Epithelial cell of proximal tubule (primary cell): Measurements from ENCODE around the gene RBM39. TPM values are rescaled to one million over a fixed set of nuclear protein-coding genes. Genes with fewer than 3 reads are reported as not detected.
"Not testable (repeated sequence)": the region's sequence is repeated elsewhere in the genome, so short reads cannot be mapped to it uniquely, and the experiment has no call there.

Source experiments
- DNase-seq: peaks from one replicate; pipeline ENCODE4 v3.0.0-alpha.2; 2011; ENCODE audit warnings: low read depth
- H3K4me3 ChIP-seq: 2 replicates; pipeline ENCODE4 v1.5.1; 2011; ENCODE audit warnings: low read depth, mild to moderate bottlenecking, low read length
- CTCF ChIP-seq: conservative IDR thresholded peaks from 2 replicates; pipeline ENCODE4 v1.5.1; 2012; ENCODE audit warnings: low read depth, mild to moderate bottlenecking, low read length
- total RNA-seq: library from RNA; depleted of rRNA; stranded (reverse); fragments of >200 nt; gene quantifications from 2 replicates; pipeline ENCODE4 v1.2.3, GENCODE V29; 2015

Gene RBM39
- total RNA-seq, 1 donor from 2014 or later, result 148 TPM

GRCh38 chr20:35721621-35722020 lies 20.4 kb downstream of the RBM39 start:
- no peak overlapping the region for H3K4me3 ChIP-seq
- DNase-seq, result no peak
- no peak for TF ChIP-seq CTCF

- H3K4me3 ChIP-seq, result no peak overlapping the region
- no peak for TF ChIP-seq CTCF
- DNase-seq, result no peak
These were observed 20.8 kb downstream of the RBM39 start for GRCh38 chr20:35721219-35721618.

GRCh38 chr20:35720165-35721123 lies 21.6 kb downstream of the RBM39 start:
- no peak for TF ChIP-seq CTCF
- H3K4me3 ChIP-seq, result no peak overlapping the region
- no peak for DNase-seq

GRCh38 chr20:35719717-35720116 lies 22.3 kb downstream of the RBM39 start:
- no peak for TF ChIP-seq CTCF
- no peak overlapping the region for H3K4me3 ChIP-seq
- DNase-seq, result no peak

- DNase-seq, result no peak
- no peak for TF ChIP-seq CTCF
- H3K4me3 ChIP-seq, result no peak overlapping the region
These were observed 23.0 kb downstream of the RBM39 start for GRCh38 chr20:35718972-35719635.

- not testable (repeated sequence) for H3K4me3 ChIP-seq, DNase-seq
These were observed 23.7 kb downstream of the RBM39 start for GRCh38 chr20:35718321-35718720.

- no peak for DNase-seq
- no peak for TF ChIP-seq CTCF
- no peak overlapping the region for H3K4me3 ChIP-seq
These were observed 25.7 kb downstream of the RBM39 start for GRCh38 chr20:35716330-35716729.
